ENCODE data around the gene KCNAB1. TPM values are rescaled to one million over a fixed set of nuclear protein-coding genes. Genes with fewer than 3 reads are reported as not detected.

KCNAB1 gene
- polyA plus RNA-seq, 1 donor from 2014 or later, result 0.26 TPM

DNA sequence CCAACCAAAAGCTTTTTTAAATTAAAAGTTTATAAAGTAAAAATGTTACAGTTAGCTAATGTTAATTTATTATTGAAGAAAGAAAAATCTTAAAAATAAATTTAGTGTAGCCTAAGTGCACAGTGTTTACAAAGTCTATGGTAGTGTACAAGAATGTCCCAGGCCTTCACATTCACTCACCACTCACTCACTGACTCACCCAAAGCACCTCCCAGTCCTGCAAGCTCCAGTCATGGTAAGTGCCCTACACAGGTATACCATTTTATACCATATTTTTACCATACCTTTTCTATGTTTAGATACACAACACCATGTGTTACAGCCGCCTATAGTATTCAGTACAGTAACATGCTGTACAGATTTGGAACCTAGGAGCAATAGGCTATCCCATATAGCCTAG lies 405.4 kb downstream of the KCNAB1 start:
- Mint-ChIP-seq H3K9me3 (no peaks in the 10 kb centered on the region), H3K27ac (no peak overlapping the region), H3K36me3 (peaks cover 4% of the 10 kb centered on the region), H3K27me3 (peaks cover 3% of the 10 kb centered on the region), H3K4me1 (peaks cover 0 to 9% (median 7%) of the 10 kb centered on the region in 3 donors), H3K4me3 (no peak overlapping the region)

DNA sequence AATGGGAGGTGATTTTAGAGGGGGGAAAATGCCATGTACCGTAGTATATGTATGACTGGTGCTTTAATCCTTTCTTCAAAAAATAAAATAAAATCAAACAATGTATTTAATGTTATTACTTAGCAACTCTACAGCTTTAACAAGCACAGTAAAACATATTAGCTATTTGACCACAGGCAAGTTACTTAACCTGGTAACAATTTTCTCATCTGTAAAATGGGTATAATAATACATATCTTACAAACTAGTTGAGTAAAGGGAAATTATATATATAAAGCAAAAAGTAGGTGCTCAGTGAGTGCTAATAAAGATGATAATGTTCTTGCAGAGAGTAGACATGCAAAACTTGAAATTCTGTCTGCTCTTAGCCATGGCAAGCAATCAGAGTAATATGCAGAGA lies 406.7 kb downstream of the KCNAB1 start:
- Mint-ChIP-seq H3K4me3 (no peak overlapping the region), H3K27ac (no peak overlapping the region), H3K27me3 (no peaks in the 10 kb centered on the region), H3K36me3 (peaks cover 4% of the 10 kb centered on the region), H3K4me1 (peaks cover 0 to 9% (median 7%) of the 10 kb centered on the region in 3 donors), H3K9me3 (no peaks in the 10 kb centered on the region)

DNA sequence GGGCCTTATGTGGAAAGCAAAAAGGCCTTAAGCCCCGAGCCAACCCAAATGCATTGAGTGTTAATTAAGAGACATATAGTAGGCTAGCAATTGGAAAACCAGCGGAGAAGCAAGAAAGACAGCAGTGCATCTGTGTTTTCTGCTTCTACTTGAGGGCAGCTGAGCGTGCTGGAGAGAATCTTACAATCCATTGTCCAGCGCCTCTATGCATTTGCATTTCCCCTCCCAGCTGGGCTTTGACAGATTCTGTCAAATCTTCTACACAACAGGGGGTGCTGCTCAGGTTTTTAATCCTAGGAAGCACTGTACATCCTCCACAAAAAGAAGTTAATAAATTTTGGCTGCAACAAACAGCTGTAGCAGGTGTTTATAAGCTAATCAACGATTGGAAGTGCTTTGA lies 410.6 kb downstream of the KCNAB1 start:
- Mint-ChIP-seq H3K4me1 (no peaks in the 10 kb centered on the region), H3K36me3 (peaks cover 9% of the 10 kb centered on the region), H3K4me3 (no peak overlapping the region)

DNA sequence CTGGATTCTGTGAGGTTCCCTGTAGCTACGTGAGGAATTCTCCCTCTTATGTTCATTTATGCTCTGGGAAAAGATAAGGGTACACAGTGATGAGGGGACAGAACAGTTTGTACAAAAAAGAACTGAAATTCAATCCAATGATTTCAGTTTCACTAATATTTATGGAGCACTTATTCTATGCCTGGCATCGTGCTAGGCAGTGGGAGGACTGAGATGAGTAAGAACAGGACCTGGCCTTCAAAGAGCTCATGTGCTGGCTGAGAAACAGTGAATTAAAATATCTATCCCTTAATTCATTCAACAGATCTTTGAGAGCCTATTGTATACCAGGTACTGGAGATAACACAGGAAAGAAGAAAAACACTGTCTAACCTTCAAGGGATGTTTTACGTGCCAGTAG lies 412.4 kb downstream of the KCNAB1 start:
- Mint-ChIP-seq H3K27me3 (no peaks in the 10 kb centered on the region), H3K9me3 (no peaks in the 10 kb centered on the region), H3K4me1 (no peaks in the 10 kb centered on the region), H3K36me3 (peaks cover 9% of the 10 kb centered on the region), H3K27ac (no peak overlapping the region), H3K4me3 (no peak overlapping the region)

More for the DNA sequence above, 410.6 kb downstream of the KCNAB1 start:
- no peaks in the 10 kb centered on the region for H3K27me3 Mint-ChIP-seq
- no peak overlapping the region for H3K27ac Mint-ChIP-seq
- no peaks in the 10 kb centered on the region for H3K9me3 Mint-ChIP-seq

DNA sequence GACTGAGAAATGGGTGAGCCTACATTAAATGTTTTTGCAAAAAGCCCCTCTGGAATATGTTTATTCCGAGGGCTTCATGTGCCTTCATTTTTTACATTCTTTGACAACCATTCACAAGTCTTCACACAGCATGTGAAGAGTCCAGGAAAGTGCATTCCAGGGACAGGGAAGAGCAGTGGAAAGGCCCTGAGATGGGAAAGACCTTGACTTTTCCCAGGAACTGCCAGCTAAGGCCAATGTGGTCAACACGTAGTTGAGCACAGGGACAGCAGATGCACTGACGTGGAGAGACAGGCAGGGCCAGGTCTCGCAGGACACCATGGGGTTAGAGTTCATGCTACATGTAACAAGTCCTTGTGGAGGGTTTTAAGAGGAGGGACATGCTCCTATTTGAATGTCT lies 412.8 kb downstream of the KCNAB1 start:
- H3K4me1 Mint-ChIP-seq, result no peaks in the 10 kb centered on the region
- no peak overlapping the region for H3K27ac Mint-ChIP-seq
- H3K4me3 Mint-ChIP-seq, result no peak overlapping the region
- H3K9me3 Mint-ChIP-seq, result no peaks in the 10 kb centered on the region
- no peaks in the 10 kb centered on the region for H3K27me3 Mint-ChIP-seq
- H3K36me3 Mint-ChIP-seq, result peaks cover 9% of the 10 kb centered on the region

DNA sequence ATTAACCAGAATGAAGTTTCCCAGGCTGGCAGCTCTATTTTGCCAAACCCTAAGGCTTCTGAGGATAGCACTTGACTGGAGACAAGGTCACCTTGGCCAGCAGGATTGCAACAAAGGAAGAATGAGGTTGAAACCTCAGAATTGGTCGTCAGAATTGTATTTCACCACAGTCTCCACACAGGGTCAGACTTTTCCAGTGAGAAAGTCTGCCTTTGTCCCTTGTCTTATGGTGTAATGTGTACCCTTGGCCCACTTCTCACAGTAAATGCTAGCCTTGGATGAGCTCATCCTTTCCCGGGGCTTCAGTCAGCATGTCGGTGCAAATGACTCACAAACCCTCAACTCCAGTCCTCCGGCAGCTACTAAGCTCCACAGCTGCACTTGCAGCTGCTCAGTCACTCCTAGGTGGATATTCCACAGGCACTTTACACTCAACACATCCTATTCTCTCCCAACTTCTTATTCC lies 414.8 kb downstream of the KCNAB1 start:
- Mint-ChIP-seq H3K9me3 (no peaks in the 10 kb centered on the region), H3K27me3 (no peaks in the 10 kb centered on the region), H3K27ac (no peak overlapping the region)

DNA sequence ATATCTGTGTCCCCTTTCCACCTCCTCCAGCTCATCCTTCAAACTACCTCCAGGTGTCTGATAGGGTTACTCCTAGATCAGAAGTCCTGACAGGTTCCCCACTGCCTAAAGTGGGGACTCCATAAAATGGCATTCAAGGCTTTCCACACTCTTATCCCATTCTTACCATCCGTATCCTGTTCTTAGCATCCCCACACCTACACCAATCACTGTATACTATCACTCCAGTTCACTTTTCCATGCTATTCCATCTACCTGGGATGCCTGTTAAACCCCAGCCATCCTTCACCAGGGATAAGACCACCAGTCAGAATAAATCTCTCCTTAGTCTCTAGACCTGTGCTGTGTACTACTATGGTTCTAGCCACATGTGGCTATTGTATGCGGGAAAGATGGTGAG lies 415.4 kb downstream of the KCNAB1 start:
- Mint-ChIP-seq H3K4me1 (no peaks in the 10 kb centered on the region), H3K27me3 (no peaks in the 10 kb centered on the region), H3K9me3 (no peaks in the 10 kb centered on the region), H3K36me3 (peaks cover 6% of the 10 kb centered on the region), H3K27ac (no peak overlapping the region), H3K4me3 (no peak overlapping the region)

More for the DNA sequence above, 414.8 kb downstream of the KCNAB1 start:
- Mint-ChIP-seq H3K4me3 (no peak overlapping the region), H3K36me3 (peaks cover 8% of the 10 kb centered on the region), H3K4me1 (no peaks in the 10 kb centered on the region)

DNA sequence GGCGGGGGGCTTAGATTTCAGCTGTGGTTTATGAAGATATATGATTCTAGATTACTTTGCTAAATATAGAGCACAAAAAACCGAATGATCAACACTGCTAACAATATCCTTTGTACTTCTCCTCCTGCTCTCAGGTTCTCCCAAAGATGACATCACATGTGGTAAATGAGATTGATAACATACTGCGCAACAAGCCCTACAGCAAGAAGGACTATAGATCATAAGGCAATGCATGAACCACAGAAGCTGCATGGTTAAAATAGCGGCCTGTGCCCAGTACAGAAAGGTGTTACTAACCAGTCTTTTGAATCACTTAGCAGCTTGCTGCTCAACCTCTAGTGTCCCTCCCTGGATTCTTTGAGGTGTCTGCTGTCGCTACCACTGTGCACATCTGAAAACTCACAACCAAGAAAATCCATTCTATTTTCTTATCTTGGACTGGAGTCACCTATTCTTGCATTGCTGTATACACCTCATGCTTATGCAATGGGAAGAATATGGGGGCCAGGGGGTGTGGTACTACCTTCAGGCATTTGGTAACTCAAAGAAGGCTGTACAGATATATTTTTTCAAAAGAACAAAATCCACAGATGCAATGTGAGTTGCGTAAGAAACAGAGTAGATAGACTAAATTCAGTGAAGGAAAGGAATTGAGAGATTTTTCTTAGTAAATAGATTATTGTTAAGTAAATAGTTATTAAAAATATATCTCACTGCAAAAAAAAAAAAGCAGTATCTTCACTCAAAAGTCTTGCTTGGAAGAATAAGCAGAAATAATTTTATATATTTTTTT lies 416.3 kb downstream of the KCNAB1 start:
- peak overlapping the region in 1 of 3 donors; percentile 59 for H3K27ac Mint-ChIP-seq
- no peaks in the 10 kb centered on the region for H3K27me3 Mint-ChIP-seq

DNA sequence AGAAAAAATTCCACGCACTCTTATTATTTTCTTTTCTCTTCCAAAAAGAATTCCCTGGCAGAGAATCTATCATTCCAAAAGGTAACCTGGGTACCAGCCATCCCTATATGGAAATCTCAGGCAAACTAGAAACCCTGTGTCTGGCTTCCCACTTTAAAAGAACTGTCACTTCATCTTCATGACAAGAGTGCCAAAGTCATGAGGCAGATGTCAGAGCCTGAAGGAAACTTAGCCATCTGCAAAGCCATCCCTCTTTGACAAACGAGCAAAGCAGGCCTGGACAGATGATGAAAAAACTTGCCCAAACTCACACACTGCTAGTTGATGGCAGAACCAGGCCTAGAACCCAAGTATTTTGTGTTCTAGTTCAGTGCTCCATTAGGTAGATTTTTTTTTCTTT lies 418.7 kb downstream of the KCNAB1 start:
- peaks cover 3% of the 10 kb centered on the region for H3K36me3 Mint-ChIP-seq
- H3K9me3 Mint-ChIP-seq, result no peaks in the 10 kb centered on the region
- no peak overlapping the region for H3K4me3 Mint-ChIP-seq
- no peaks in the 10 kb centered on the region for H3K27me3 Mint-ChIP-seq
- H3K27ac Mint-ChIP-seq, result no peak overlapping the region
- peaks cover 0 to 2% (median 0%) of the 10 kb centered on the region in 3 donors for H3K4me1 Mint-ChIP-seq

More for the DNA sequence above, 416.3 kb downstream of the KCNAB1 start:
- peaks cover 0 to 2% (median 0%) of the 10 kb centered on the region in 3 donors for H3K4me1 Mint-ChIP-seq
- peaks cover 6% of the 10 kb centered on the region for H3K36me3 Mint-ChIP-seq
- H3K4me3 Mint-ChIP-seq, result no peak overlapping the region
- H3K9me3 Mint-ChIP-seq, result no peaks in the 10 kb centered on the region

DNA sequence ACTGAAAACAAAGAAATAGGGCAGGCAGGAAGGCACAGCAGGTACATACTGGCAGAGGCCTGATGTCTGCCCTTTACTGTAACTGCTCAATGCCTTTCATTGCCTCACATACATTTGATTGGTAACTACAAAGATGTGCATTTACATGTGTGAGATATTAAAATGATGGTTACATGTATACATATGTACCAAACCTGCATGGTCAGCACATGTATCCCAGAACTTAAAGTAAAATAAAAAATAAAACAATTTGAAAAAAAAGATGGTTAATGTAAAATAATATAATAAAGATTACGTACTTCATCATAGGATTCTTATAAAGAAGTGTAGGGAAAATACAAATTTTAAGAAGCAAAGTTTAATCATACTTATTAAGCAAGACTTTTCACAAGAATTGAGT lies 419.4 kb downstream of the KCNAB1 start:
- no peaks in the 10 kb centered on the region for H3K9me3 Mint-ChIP-seq
- peaks cover 3% of the 10 kb centered on the region for H3K36me3 Mint-ChIP-seq
- no peak overlapping the region for H3K4me3 Mint-ChIP-seq
- H3K4me1 Mint-ChIP-seq, result peaks cover 0 to 3% (median 2%) of the 10 kb centered on the region in 3 donors
- H3K27me3 Mint-ChIP-seq, result no peaks in the 10 kb centered on the region
- no peak overlapping the region for H3K27ac Mint-ChIP-seq

DNA sequence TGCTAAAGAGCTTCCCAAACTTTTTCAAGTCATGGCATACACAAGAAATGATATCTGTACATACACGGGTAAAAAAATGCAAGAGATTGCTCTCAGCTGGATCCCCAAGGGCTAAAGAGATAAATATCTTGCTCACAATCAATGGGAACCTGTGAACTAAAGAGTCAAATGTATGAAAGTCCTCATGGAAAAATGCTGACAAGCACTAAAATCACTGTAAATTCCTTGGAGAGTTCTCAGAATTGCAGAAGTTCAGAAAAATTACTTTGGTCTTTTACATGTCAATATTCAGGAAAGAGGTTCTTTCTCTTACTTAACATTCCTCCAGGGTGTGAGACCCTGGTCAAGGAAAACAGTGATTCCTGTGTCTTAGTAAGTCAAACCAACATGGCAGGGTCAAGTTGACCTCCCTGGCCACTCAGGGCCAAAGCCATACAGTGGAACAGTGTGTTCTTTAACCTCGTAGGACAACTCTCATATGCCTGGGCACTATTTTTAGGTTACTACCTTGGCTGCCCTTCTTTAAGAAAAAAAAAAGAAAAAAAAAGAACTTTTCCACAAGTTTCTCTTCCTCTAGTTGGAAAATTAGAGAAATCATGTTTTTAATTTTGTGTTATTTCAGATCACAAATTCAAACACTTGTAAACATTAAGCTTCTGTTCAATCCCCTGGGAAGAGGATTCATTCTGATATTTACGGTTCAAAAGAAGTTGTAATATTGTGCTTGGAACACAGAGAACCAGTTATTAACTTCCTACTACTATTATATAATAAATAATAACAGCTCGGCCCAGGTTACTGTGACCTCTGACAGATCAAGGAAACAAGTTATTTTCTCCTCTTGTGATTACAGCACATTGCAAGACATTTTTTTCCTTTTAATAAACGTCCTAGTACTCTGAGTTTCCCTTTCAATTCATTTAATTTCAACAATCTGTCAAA lies 422.0 kb downstream of the KCNAB1 start:
- Mint-ChIP-seq H3K27ac (peak overlapping the region in 1 of 3 donors; percentile 17), H3K9me3 (no peaks in the 10 kb centered on the region), H3K36me3 (no peaks in the 10 kb centered on the region), H3K4me3 (no peak overlapping the region), H3K4me1 (peaks cover 5 to 9% (median 6%) of the 10 kb centered on the region in 3 donors), H3K27me3 (no peaks in the 10 kb centered on the region)

DNA sequence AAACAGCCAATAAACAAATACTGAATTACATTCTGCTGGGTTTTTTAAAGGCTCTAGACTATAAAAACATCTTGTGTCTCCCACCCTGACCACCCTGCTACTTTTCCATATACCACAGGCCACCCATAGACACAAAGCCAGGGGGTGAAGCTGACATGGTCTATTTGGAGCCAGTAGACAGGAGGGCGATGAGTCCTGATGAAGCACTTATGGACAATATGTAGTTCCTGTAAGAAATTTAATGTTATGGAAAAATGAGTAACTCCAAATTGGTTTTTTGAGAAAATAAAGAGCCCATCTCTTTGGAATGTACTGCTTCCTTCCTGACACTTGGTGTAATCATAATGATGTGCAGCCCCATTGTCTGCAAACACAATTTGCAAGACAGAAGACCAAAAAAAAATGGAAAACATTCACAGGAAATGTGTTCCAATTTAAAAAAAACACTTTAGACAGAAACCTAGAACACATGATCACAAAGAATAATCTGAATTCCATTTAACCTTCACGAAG lies 422.7 kb downstream of the KCNAB1 start:
- Mint-ChIP-seq H3K27ac (peak overlapping the region in 1 of 3 donors; percentile 17), H3K36me3 (no peaks in the 10 kb centered on the region), H3K4me3 (no peak overlapping the region), H3K27me3 (no peaks in the 10 kb centered on the region), H3K4me1 (peaks cover 5 to 9% (median 6%) of the 10 kb centered on the region in 3 donors), H3K9me3 (no peaks in the 10 kb centered on the region)

DNA sequence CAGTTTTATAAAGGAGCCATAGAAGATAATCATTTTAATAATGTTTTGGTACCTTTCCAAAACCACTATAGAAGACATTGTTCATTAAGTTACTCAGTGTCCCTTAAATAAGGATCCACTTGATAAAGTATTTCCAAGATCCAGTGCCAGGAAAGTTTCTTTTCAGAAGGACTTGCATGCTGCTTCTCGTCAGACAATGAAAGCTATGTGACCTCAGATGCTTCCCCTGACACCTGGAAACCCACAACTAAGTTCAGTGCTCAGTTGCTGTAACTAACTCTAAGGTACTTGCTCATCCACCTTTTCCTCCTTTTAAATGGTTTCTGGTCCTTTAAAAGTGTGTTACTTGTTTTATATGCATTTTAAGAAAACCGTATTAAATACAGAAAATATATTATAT lies 427.3 kb downstream of the KCNAB1 start:
- Mint-ChIP-seq H3K36me3 (peaks cover 6% of the 10 kb centered on the region), H3K9me3 (no peaks in the 10 kb centered on the region), H3K27ac (no peak overlapping the region), H3K4me3 (peak overlapping the region in 1 of 4 donors; percentile 8), H3K4me1 (peaks cover 19 to 27% (median 26%) of the 10 kb centered on the region in 3 donors), H3K27me3 (no peaks in the 10 kb centered on the region)

DNA sequence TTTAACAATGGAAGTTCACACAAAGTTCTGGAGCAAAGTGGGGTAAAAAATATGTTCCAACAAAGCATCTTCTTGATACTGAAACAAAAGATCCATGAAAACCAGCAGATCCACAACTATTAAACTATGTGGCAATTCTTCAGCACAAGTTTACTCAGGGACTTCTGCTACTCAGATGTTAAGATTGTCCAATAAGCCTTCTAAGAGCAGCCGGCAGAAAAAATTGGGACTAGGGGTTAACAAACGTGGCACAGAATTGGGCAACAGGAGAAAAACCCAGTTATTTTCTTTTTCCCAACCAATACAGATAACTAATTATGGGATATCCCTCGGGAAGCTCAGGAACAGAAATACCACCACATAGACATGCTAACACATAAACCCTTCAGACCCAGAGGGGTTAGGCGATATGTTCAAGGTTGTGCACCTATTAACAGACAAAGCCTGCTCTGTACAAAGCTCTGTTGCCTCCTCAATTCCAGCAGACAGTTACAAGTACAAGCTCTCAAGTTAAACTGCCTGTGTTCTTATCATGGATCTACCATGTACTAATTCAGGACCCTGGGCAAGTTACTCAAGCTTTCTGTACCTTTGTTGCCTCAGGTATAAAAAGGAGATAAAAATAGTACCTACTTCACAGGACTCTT lies 427.8 kb downstream of the KCNAB1 start:
- no peaks in the 10 kb centered on the region for H3K9me3 Mint-ChIP-seq
- H3K4me1 Mint-ChIP-seq, result peaks cover 19 to 31% (median 27%) of the 10 kb centered on the region in 3 donors
- H3K27me3 Mint-ChIP-seq, result no peaks in the 10 kb centered on the region
- peaks cover 6% of the 10 kb centered on the region for H3K36me3 Mint-ChIP-seq
- H3K4me3 Mint-ChIP-seq, result no peak overlapping the region
- no peak overlapping the region for H3K27ac Mint-ChIP-seq

All from IgD-negative memory B cell (primary cell).